PFSK-1 (cell line): ENCODE results near the gene ATP5F1E.

Source experiments
- FOXP2 ChIP-seq: optimal IDR thresholded peaks from 2 replicates; pipeline ENCODE3; 2011; ENCODE audit warnings: borderline replicate concordance, control low read depth, inconsistent platforms; ENCODE audit not compliant: insufficient read depth; ENCODE audit errors: extremely low read length, extremely low read depth
- POLR2AphosphoS5 ChIP-seq: IDR thresholded peaks from 2 replicates; pipeline ENCODE4 v1.6.1; 2012; ENCODE audit warnings: low read depth, mild to moderate bottlenecking, control low read depth, low read length, moderate library complexity
- REST ChIP-seq, 2 experiments: IDR thresholded peaks; 2 replicates each; pipeline versions ENCODE4 v1.6.1 to v1.8.0; 2011 to 2012; ENCODE audit warnings: low read depth in 2 of 2, low read length in 2 of 2, control low read depth in 1 of 2, inconsistent platforms in 1 of 2, mild to moderate bottlenecking in 1 of 2, moderate library complexity in 1 of 2; ENCODE audit not compliant: insufficient read depth in 1 of 2
- SIN3A ChIP-seq: IDR thresholded peaks from 2 replicates; pipeline ENCODE4 v1.6.1; 2012; ENCODE audit warnings: mild to moderate bottlenecking, low read length, moderate library complexity, borderline replicate concordance; ENCODE audit not compliant: insufficient read depth
- TAF1 ChIP-seq: IDR thresholded peaks from 2 replicates; pipeline ENCODE4 v1.6.1; 2012; ENCODE audit warnings: low read length, control low read depth, borderline replicate concordance; ENCODE audit not compliant: insufficient read depth

The ATP5F1E gene

GRCh38 chr20:59014680-59015389 lies 17.3 kb downstream of the ATP5F1E start:
- TF ChIP-seq SIN3A: no peak
- no peak for TF ChIP-seq POLR2AphosphoS5
- TF ChIP-seq FOXP2: no peak
- TF ChIP-seq TAF1: no peak
- TF ChIP-seq REST (IDR thresholded peaks at IDR 0.05; ENCODE audit: insufficient read depth in 1 of 2, low read depth in 2 of 2, low read length in 2 of 2): no peak

DNA sequence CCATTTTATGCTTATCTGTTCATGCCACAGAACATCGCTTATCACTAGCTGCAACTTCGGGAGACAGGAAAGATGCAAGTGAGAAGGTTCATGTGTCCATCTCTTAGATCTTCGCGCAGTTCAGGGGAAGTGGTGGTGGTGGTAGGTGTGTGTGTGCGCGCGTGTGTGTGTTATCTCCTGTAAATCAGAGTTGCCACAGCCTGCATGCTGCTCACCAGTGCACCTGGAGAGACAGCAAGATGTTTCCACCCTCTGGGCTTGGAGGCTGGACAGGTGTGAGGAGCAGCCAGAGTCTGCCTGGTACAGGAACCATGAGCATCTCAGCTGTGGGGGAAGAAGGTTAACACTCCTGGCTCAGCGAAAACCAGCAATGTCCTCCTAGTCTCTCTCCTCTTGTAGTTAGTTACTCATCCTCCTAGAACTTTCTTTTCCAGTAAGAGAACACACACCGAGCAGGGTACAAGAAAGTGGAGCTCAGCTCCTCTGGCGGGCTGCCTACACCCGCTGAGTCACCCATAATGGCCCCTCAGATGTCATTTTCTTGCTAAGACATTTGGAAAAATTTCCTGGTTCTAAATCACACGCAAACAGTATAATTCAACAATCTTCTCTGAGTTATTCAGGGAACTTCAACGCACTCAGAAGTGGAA lies 18.1 kb downstream of the ATP5F1E start:
- TF ChIP-seq TAF1: no peak
- TF ChIP-seq FOXP2: no peak
- TF ChIP-seq POLR2AphosphoS5: no peak
- no peak for TF ChIP-seq SIN3A
- TF ChIP-seq REST (IDR thresholded peaks at IDR 0.05; ENCODE audit: insufficient read depth in 1 of 2, low read depth in 2 of 2, low read length in 2 of 2): no peak

DNA sequence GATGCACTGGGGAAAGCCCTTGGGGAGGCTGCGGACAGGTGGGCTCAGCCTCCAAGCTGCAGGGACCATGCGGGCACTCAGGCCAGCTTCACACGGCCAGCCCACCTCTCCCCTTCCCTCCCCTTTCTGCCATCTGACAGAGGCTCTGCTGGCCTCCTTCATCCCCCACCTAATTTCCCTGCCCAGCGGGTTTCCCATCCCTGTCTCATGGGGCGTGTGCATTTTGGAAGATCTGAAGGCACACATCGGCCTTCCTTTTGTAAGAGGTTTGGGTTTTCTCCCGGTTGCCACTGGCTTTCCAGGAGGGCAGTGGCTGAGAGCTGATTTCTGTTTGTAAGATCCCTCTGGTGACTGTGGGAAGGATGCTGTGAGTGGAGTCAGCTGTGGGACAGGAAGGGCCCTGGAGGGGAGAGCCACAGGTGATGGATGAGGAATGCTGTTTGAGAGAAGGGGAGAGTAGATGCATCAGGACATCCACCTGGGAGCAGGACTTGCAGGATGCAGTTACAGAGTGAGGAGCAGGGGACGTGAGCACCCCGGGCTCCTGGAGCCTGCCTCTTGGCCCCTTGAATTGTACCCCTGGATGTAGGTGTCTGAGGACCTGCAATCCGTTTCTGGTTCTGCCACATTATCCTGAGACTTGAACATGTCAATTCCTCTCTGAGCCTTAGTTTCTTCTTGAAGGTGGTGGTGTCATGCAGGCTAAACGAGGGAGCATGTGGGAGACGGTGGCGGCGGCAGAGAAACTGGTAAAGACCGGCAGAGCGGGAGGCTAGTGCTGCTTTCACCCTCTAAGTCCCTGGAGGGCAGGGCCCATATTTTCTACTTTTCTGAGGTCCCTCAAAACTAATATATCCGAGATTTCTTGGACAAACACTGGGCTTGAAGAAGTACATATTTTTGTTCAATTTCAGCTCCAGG lies 18.8 kb downstream of the ATP5F1E start:
- TF ChIP-seq POLR2AphosphoS5: no peak
- TF ChIP-seq FOXP2: no peak
- no peak for TF ChIP-seq REST (IDR thresholded peaks at IDR 0.05; ENCODE audit: insufficient read depth in 1 of 2, low read depth in 2 of 2, low read length in 2 of 2)
- no peak for TF ChIP-seq TAF1
- no peak for TF ChIP-seq SIN3A

GRCh38 chr20:59010995-59011873 lies 20.9 kb downstream of the ATP5F1E start:
- TF ChIP-seq SIN3A (peak; percentile 34; the same call in 1 of the 2 replicates), REST (IDR thresholded peaks at IDR 0.05; ENCODE audit: insufficient read depth in 1 of 2, low read depth in 2 of 2, low read length in 2 of 2) (no peak)
